H1 (cell line): ENCODE data around the gene VRK2.

Experiments
- ASH2L ChIP-seq: fragments of 200-600, 300-600 bp; sonication (generic); IDR thresholded peaks from one replicate; pipeline ENCODE4 v1.7.1; 2017; ENCODE audit warnings: low read length
- CTCF ChIP-seq, 3 experiments: IDR thresholded peaks; 1 replicate in 2 of 3; 2 replicates in 1 of 3; pipeline versions ENCODE4 v1.5.1 to v1.6.1; 2011; ENCODE audit warnings: low read length in 3 of 3, mild to moderate bottlenecking in 3 of 3, inconsistent platforms in 2 of 3, low read depth in 1 of 3, moderate library complexity in 1 of 3; ENCODE audit not compliant: insufficient read depth in 1 of 3; ENCODE audit errors: control extremely low read depth in 1 of 3
- EGR1 ChIP-seq: IDR thresholded peaks from 2 replicates; pipeline ENCODE4 v1.6.1; 2011; ENCODE audit warnings: low read depth, low read length, borderline replicate concordance
- HDAC6 ChIP-seq: IDR thresholded peaks from one replicate; pipeline ENCODE4 v1.7.1; 2012; ENCODE audit warnings: low read depth, mild to moderate bottlenecking, inconsistent platforms, low read length, moderate library complexity
- ZNF274 ChIP-seq: IDR thresholded peaks from 2 replicates; pipeline ENCODE4 v1.7.0; 2012; ENCODE audit warnings: low read length, borderline replicate concordance; ENCODE audit errors: extremely low read depth
- TF ChIP-seq, protein P1 (sequence below): IDR thresholded peaks from 2 replicates; pipeline ENCODE4 v1.6.1; 2011; ENCODE audit warnings: low read length, improper control_type of control experiment

GRCh38 chr2:58109481-58109880 lies 62.9 kb downstream of the VRK2 start:
- TF ChIP-seq, protein P1, sequence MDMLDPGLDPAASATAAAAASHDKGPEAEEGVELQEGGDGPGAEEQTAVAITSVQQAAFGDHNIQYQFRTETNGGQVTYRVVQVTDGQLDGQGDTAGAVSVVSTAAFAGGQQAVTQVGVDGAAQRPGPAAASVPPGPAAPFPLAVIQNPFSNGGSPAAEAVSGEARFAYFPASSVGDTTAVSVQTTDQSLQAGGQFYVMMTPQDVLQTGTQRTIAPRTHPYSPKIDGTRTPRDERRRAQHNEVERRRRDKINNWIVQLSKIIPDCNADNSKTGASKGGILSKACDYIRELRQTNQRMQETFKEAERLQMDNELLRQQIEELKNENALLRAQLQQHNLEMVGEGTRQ: no peak
- no peak for TF ChIP-seq ASH2L
- TF ChIP-seq CTCF (IDR thresholded peaks at IDR 0.05; ENCODE audit: control extremely low read depth in 1 of 3, insufficient read depth in 1 of 3, low read depth in 1 of 3, low read length in 3 of 3): no peak
- TF ChIP-seq ZNF274: no peak
- no peak for TF ChIP-seq HDAC6
- no peak for TF ChIP-seq EGR1
